Measurements from ENCODE around the gene FSD2.

GRCh38 chr15:82843566-82843965, 37.7 kb upstream of the FSD2 start:
- TF ChIP-seq PKNOX1 (IDR thresholded peaks at IDR 0.05) (no peak), SREBF2 (CRISPR knock-in tag; IDR thresholded peaks at IDR 0.05) (no peak), CTCF (IDR thresholded peaks at IDR 0.05 in 2 of 3, conservative IDR thresholded peaks at IDR 0.05 in 1 of 3; ENCODE audit: insufficient read depth in 2 of 3, low read depth in 1 of 3, low read length in 3 of 3) (no peak), FOXM1 (IDR thresholded peaks at IDR 0.05; ENCODE audit: low read depth) (no peak), FOXM1 (CRISPR knock-in tag; IDR thresholded peaks at IDR 0.05; ENCODE audit: low read depth) (no peak), YY1 (IDR thresholded peaks at IDR 0.05; ENCODE audit: borderline replicate concordance in 1 of 3, control insufficient read depth in 1 of 3, extremely low read depth in 1 of 3, insufficient read depth in 3 of 3, insufficient read length in 1 of 3, insufficient replicate concordance in 2 of 3, low read depth in 1 of 3, low read length in 2 of 3) (no peak), CHD2 (IDR thresholded peaks at IDR 0.05; ENCODE audit: low read depth, low read length) (no peak), POLR2AphosphoS5 (IDR thresholded peaks at IDR 0.05; ENCODE audit: control insufficient read depth, insufficient read depth, low read depth, low read length) (no peak), CREB5 (CRISPR knock-in tag; IDR thresholded peaks at IDR 0.05) (no peak), USF2 (CRISPR knock-in tag; IDR thresholded peaks at IDR 0.05) (no peak), EZH2 (IDR thresholded peaks at IDR 0.05; ENCODE audit: borderline replicate concordance, low read depth, low read length) (no peak), OTX1 (CRISPR knock-in tag; IDR thresholded peaks at IDR 0.05) (no peak), CBX1 (IDR thresholded peaks at IDR 0.05; ENCODE audit: low read depth) (no peak), BDP1 (IDR thresholded peaks at IDR 0.05; ENCODE audit: insufficient read depth, insufficient read length) (no peak), HMBOX1 (IDR thresholded peaks at IDR 0.05) (no peak)
